GM21529 (cell line): ENCODE data around the gene MAN1B1.

Experiments used
- ATAC-seq: cut with Tn5 transposase; IDR thresholded peaks from one replicate; pipeline ENCODE4 v1.9.1; 2021; ENCODE audit not compliant: unreplicated experiment

MAN1B1 gene

DNA sequence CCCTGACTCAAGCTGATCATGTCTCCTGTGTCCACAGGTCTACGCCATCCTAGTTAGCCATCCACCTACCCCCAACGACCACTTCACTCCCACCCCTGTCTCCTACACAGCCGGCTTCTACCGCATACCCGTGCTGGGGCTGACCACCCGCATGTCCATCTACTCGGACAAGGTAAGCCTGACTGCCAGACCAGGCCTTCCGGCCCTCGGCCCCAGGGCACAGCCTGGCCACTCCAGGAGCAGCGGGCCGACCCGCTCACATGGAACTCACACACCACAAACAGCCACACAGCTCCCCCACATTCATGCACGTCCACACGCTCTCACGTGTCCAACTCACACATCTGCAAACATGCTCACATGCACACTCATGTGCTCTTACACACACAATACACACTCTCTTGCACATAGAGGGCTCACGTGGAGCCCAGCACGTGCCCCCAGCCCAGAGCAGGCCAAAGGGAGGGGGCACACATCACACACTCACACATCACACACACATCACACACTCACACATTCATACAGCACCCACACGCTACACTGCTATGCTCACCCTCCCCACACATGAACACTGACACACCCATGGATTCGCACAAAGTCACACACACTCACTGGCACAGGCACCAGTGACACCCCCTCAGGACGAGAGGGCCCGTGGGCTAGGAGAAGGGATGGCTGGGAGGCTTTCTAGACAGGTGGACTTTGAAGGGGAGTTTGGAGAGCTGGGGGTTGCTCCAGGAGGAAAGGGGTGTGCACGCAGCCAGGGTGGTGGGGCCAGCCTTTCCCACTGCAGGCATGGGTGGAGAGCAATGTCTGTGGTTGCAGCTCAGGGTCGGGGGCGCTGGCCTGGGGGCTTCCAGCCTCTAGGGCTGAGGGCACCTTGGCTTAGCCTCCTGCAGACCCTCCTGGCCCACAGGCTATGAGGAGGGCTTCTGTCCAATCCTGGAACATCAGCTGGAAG is 55.5 kb downstream of the MAN1B1 start:
- no peak for ATAC-seq

DNA sequence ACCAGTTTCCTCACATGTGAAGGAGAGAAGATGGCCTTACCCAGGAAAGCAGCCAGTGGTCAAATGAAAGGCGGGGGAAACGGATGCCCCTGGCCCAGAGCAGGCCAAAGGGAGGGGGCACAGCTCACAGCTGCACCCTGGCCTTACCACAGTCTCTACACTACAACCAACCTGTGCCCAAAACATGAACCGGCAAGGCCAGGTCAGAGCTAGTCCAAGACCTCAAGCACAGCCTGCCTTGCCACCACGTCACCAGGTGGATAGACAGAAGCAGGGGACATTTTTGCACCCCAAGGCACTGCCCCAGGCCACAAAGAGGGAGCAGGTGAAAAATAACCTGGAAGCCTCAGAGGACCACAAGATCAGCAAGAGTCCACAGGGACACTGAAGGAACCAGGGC is 56.7 kb downstream of the MAN1B1 start:
- ATAC-seq = no peak

DNA sequence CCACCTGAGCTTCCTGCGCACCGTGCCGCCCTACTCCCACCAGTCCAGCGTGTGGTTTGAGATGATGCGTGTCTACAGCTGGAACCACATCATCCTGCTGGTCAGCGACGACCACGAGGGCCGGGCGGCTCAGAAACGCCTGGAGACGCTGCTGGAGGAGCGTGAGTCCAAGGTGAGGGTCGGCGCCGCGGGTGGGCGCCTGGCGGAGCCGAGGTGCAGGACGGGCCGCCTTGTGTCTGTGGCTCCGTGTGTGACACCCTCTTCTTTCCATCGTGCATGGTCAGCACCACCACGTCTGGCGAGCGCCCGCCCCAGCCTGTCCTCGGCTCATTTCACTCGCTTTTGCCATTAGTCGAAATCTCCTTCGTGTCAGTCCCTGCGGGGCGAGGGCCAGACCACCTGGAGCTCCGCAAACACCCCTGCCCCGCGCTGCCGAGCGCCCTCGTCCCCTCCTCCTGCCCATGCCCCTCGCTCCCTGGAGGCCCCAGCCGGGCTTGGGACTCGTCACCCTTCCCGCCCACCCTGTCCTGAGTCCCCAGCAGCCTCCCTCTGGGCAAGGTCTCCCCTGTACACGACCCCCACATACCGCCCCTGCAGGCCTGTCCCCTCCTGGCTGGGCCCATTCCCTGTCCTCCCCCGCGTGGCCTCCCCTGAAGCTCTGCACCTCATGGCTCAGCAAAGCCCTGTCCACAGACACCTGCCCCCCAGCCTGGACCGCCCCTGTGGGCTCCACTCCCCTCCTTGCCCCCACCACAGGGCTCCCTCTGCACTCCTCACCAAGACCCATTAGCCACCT is 59.1 kb downstream of the MAN1B1 start:
- no peak for ATAC-seq

DNA sequence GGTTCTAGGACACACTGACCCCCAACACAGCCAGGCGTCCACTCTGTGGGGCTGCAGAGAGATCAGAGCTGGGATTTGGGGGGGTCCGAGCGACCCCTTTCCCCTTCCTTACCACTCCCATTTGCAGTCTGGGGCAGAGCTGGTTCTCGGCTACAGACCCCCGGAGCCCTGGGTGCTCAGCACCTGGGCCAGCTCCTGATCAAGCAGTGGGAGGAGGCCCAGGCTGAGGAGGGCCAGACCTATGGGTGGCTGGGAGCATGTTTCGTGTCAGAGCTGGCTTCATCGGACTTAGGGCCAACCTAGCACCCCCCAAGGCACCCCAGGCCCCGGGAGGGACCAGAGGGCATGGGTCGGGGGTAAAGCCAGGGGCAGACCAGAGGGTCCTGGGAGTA is 59.7 kb downstream of the MAN1B1 start:
- no peak for ATAC-seq

DNA sequence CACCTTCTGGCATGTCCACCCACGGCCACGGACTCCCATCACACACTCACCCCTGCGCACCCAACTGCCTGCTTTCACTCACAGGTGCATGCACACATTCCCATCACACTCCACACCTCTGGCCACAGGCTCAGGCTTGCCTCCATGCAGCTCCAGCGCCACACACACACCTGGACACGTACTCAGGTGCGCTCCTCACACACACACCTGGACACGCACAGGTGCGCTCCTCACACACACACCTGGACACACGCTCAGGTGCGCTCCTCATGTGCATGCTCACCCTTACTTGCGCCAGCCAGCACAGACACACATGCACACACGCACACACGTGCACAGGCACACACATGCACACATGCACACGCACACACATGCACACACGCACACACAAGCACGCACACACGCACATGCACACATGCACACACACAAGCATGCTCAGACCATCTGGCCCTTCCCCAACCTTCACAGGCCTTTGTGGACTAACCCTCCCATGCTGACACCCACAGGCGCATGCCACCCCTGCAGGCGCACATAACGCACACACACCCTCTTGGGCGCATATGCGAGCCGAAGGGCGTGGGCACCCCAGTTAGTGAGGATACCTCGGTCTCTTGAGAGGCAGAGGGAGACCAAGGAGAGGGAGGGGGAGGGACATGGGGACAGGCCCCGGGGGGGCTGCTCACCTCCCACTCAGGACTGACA is 60.5 kb downstream of the MAN1B1 start:
- ATAC-seq = no peak

DNA sequence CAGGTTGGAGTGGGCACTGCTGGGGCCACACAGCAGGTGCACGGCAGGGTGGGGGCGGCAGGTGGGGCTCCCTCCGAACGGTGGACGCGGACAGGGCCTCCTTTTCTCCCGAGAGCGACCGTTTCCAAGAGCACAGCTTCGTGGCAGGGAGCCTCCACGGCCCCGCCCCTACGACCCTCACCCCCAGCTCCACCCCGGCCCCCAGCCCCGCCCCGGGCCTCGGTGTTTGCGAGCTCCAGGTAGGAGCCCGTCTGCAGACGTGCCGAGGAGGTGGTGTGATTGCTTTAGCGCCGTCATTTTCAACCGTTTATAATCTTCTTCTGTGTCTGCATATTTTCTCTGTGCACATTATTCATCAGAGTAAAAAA is 61.0 kb downstream of the MAN1B1 start:
- no peak for ATAC-seq

DNA sequence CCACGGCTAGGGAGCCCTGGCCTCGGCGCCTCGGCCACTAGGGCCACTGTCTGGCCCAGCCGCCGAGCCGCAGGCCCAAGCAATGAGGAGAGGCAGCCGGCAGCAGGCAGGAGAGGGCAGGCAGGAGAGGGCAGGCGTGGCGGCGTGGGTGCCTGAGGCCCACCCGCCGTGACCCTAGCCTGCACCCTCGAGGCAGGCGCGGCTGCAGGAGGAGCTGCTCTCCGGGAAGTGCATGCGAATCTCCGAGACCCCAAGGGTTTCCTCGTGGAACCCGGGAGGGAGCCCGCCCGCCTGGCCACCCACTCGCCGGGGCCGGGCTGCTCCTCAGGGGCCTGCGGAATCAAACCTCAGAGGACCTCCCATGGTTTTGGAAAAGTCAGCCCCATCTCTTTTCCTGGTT is 61.5 kb downstream of the MAN1B1 start:
- no peak for ATAC-seq

DNA sequence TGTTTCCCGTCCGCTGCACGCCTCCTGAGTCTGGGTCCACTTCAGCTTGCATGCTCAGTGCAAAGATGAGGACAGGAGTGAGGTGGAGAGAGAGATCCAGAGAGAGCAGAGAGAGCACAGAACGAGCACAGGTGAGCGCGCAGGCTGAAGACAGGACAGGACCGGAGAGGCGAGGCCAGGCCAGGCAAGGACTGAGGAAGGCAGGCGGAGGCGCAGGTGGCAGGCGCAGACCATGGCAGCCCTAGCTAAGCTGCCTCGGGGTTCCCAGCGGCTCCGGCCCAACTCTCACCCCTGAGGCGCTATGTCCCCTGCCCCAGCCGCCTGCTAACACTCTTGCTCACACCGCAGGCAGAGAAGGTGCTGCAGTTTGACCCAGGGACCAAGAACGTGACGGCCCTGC is 61.9 kb downstream of the MAN1B1 start:
- ATAC-seq = no peak

DNA sequence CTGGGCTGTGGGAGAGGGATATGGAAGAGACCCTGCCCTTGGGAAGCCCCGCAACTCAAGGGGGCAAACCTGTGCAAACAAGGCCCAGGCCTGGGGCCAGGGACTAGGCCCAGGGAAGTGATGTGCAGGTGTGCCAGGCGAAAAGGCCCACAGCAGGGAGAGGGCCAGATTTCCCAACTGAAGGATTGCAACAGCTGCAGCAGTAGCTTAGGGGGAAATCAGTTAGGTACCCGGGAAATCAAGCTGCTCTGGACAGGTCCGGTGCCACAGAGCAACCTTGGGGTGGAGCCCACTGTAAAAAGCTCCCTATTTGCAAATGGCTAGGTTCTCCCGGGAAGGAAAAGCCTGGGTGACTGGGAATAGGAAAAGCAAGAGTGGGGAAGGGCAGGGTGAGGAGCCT is 62.6 kb downstream of the MAN1B1 start:
- no peak for ATAC-seq

DNA sequence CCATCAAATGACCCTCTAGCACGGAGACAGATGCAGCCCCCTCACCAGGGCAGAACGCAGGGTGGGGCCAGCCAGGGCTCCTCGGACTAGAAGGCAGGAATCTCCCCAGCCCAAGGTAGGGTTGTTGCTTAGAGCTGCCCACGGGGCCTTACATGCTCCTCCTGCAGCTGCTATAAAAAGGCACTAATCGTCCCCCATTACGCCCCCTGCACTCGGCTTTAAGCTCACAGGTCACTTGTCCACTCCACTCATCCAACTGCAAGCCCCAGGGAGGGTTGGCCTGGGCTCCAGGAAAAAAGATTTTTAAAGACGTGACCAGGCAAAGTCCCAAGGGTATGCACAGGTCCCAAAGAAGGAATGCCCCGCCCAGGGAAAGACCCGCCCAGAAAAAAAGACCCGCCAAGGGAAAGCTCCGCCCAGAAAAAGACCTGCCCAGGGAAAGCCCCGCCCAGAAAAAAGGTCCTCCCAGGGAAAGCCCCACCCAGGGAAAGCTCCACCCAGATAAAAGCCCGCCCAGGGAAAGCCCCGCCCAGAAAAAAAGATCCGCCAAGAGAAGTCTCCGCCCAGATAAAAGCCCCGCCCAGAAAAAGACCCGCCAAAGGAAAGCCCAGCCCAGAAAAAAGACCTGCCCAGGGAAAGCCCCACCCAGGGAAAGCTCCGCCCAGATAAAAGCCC is 63.3 kb downstream of the MAN1B1 start:
- peak; percentile 22 for ATAC-seq

DNA sequence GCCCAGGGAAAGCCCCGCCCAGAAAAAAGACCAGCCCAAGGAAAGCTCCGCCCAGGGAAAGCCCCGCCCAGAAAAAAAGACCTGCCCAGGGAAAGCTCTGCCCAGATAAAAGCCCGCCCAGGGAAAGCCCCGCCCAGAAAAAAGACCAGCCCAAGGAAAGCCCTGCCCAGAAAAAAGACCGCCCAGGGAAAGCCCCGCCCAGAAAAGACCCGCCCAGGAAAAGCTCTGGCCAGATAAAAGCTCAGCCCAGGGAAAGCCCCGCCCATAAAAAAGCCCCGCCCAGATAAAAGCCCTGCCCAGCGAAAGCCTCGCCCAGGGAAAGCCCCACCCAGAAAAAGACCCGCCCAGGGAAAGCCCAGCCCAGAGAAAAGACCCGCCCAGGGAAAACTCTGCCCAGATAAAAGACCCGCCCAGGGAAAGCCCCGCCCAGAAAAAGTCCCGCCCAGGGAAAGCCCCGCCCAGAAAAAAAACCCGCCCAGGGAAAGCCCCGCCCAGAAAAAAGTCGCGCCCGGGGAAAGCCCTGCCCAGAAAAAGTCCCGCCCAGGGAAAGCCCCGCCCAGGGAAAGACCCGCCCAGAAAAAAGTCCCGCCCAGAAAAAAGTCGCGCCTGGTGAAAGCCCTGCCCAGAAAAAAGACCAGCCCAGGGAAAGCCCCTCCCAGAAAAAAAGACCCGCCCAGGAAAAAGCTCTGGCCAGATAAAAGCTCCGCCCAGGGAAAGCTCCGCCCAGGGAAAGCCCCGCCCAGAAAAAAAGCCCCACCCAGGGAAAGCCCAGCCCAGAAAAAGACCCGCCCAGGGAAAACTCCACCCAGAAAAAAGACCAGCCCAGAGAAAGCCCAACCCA is 64.1 kb downstream of the MAN1B1 start:
- peak; percentile 51 for ATAC-seq

DNA sequence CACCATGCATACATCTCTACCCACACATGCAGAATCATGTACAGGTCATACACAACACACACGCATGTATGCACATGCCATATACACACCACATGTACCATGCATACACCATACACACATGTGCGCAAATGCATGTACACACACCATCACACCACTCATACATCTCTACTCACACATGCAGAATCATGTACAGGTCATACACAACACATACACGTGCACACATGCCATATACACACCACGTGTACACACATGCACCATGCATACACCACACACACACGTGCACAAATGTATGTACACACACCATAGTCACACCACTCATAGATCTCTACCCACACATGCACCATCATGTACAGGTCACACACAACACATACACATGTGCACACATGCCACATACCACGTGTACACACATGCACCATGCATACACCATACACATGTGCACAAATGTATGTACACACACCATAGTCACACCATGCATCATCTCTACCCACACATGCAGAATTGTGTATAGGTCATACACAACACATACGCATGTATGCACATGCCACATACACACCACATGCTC is 66.1 kb downstream of the MAN1B1 start:
- ATAC-seq = no peak

DNA sequence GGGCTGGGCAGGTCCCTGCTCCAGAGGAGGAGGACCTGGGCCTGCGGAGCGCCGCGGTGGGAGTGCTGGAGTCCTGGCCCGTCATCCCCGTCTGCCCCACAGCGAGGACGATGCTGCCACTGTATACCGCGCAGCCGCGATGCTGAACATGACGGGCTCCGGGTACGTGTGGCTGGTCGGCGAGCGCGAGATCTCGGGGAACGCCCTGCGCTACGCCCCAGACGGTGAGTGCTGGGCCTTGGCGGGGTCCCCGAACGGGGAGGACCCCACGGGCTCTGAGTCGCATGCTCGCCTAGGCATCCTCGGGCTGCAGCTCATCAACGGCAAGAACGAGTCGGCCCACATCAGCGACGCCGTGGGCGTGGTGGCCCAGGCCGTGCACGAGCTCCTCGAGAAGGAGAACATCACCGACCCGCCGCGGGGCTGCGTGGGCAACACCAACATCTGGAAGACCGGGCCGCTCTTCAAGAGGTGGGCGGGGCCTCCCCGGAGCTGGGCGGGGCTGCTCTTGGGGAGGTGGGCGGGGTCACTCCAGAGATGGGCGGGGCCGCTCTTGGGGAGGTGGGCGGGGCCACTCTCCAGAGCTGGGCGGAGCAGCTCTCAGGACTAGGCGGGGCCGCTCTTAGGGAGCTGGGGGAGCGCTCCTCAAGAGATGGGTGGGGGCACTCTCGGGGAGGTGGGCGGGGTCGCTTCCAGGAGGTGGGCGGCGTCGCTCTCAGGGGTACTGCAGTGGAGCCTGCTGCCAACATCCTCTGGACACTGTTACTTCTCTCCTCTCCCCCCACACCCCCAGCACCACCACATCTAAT is 70.0 kb downstream of the MAN1B1 start:
- no peak for ATAC-seq

DNA sequence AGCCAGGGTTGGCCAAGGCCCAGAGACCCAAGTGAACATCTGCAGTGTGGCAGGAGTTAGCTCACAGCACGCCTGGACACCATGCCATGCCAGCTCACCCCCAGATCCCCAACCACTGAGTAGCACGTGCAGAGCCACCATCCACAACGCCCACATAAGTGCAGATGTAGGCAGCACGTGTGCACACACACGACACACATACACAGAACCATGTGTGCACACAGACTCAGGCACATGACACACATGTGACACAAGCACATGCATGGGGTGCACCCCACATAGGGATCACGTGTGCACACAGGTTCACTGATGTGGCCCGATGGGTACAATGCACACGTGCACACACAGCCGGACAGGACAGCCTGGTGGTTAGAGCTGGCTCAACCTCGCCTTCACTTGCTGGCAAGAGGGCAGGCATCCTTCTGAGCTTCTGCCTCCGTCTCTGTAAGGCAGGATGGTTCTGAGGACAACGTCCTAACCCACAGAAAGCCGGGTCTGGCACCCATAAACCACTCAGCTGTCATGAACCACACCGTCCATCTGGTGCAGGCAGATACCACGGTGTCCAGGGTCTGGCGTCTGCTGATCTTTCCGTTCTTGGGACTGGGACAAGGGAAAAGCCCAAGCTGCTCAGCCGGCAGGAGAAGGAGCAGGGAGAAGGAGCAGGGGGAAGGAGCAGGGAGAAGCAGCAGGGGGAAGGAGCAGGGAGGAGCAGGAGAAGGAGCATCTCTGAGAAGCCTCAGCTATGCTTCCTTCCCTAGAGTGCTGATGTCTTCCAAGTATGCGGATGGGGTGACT is 71.0 kb downstream of the MAN1B1 start:
- no peak for ATAC-seq

DNA sequence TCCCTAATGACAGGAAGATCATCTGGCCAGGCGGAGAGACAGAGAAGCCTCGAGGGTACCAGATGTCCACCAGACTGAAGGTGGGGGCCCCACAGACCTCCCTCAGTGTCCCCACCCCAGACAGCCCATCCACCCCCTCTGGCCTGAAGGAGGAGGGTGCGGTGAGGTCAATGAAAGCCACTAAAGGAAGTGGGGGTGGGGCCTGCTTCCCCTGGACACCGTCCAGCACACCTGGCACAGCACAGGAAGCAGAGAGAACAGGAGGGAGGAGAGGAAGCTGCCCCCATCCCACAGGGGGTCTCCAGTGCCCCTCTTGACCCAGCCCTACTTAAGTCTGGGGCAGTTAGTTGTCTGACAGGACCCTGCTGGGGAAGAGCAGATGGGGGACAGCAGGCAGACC is 71.8 kb downstream of the MAN1B1 start:
- ATAC-seq = no peak
